ENCODE data around the gene PTPRT. TPM values are rescaled to one million over a fixed set of nuclear protein-coding genes. Genes with fewer than 3 reads are reported as not detected.

The PTPRT gene
- total RNA-seq, 1 donor from 2014 or later, result not detected

DNA sequence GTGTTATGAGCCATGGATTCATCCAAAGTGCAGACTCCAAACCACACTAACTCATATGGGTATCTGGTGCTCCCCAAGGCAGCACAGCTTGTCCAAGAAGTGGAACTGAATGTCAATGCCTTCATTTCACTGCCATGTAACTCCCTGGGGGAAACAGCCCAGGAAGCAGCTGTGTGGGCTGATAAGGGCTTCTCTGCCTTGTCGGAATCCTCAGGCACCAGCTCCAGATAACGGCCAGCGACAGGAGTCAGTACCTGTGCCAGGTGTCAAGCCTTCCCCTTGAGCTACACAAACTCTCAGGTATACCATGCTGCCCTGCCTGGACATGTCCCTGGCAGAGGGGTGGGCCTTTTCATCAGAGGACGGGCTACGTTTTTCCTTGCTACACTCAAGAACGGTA lies 819.6 kb downstream of the PTPRT start:
- Mint-ChIP-seq H3K4me1 (ENCODE audit: low read depth) (no peaks in the 10 kb centered on the region), H3K9me3 (peaks cover 5% of the 10 kb centered on the region), H3K27ac (no peak overlapping the region), H3K36me3 (ENCODE audit: low read depth) (no peaks in the 10 kb centered on the region), H3K27me3 (ENCODE audit: low read depth) (no peaks in the 10 kb centered on the region), H3K4me3 (ENCODE audit: low read depth) (no peak overlapping the region)
- no peak for DNase-seq (ENCODE audit: low spot score)
- intact Hi-C loops (cut with micrococcal nuclease), result no loop called here

DNA sequence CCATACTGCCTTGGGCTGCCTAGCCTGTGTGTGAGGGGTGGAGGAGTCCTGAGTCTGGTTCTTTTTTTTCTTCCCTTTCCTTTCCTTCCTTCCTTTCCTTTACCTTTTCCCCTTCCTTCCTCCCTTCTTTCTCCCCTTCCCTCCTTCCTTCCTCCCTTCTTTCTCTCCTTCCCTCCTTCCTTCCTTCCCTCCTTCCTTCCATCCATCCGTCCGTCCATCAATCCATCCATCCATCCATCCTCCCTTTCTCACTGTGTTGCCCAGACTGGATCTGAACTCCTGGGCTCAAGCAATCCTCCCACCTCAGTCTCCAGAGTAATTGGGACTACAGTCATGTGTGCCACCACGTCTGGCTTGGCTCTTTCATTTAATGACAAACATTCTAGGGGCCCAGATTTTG lies 820.8 kb downstream of the PTPRT start:
- no peaks in the 10 kb centered on the region for H3K4me1 Mint-ChIP-seq (ENCODE audit: low read depth)
- no peak overlapping the region for H3K4me3 Mint-ChIP-seq (ENCODE audit: low read depth)
- intact Hi-C loops (cut with micrococcal nuclease), result no loop called here
- peaks cover 5% of the 10 kb centered on the region for H3K9me3 Mint-ChIP-seq
- no peaks in the 10 kb centered on the region for H3K27me3 Mint-ChIP-seq (ENCODE audit: low read depth)
- no peaks in the 10 kb centered on the region for H3K36me3 Mint-ChIP-seq (ENCODE audit: low read depth)
- H3K27ac Mint-ChIP-seq, result no peak overlapping the region
- no peak for DNase-seq (ENCODE audit: low spot score)

DNA sequence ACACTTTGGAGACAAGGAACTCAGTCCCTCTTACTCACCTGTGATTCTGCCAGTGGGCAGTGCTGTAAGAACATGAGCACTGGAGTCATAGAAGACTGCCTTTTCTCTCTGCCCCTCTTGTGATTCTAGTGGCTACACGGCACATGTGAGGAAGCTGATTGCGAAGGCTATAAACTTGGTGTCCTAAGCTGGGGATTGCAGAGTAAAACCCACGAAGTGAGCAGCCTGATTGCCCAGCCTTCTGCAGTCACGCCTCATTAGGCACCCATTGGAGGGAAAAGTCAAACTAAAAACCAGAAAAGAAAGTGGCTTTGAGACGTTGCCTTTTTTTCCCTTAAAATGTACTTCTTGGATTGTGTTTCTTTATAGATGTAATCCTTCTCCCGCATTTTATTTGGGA lies 823.1 kb downstream of the PTPRT start:
- Mint-ChIP-seq H3K4me3 (ENCODE audit: low read depth) (no peak overlapping the region), H3K27ac (no peak overlapping the region), H3K27me3 (ENCODE audit: low read depth) (no peaks in the 10 kb centered on the region), H3K4me1 (ENCODE audit: low read depth) (no peaks in the 10 kb centered on the region), H3K36me3 (ENCODE audit: low read depth) (no peaks in the 10 kb centered on the region), H3K9me3 (peaks cover 10% of the 10 kb centered on the region)
- intact Hi-C loops (cut with micrococcal nuclease), result no loop called here
- no peak for DNase-seq (ENCODE audit: low spot score)

DNA sequence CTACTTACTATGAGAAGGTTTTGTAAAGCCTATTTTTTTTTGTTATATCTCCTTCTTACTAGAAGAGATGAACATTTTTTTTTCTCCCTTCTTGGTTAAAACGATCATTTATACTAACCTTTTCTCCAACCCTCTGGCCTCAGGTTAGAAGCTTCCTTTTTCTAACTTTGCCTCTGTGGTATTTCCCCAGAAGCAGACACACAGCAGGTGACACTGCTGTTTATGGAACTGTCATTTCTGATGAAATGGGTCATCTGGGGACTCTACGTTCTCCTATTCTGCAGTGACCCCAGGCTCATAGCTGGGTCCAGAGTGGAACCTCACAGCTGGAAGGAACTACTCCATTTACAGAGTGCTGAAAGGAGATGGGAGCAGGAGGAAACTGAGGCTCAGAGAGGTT lies 825.3 kb downstream of the PTPRT start:
- intact Hi-C loops (cut with micrococcal nuclease), result no loop called here
- H3K4me3 Mint-ChIP-seq (ENCODE audit: low read depth), result no peak overlapping the region
- H3K36me3 Mint-ChIP-seq (ENCODE audit: low read depth), result no peaks in the 10 kb centered on the region

DNA sequence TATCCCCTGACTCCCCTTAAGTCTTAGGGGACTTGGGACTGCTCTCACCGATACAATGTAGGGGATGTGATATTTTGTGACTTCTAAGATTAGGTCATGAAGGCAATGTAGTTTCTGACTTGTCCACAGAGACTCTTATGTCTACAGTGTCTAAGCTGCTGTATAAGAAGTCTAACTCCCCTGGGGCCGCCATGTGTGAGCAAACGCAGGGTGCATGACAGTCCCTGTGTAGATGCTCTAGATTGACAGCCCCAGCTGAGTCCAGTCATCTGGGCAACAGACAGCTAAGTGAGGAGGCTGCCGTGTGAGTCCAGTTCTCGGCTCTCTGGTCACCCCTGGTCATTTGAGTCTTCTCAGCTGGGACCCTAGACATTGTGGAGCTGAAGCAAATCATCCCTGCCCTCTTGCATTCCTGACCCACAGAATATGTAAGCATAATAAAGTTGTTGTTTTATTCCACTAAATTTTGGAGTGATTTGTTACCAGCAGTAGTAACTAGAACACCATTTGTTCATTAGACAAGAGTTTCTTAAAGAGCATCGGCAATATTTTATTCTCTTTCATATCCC lies 828.2 kb downstream of the PTPRT start:
- DNase-seq (ENCODE audit: low spot score), result no peak
- Mint-ChIP-seq H3K27ac (no peak overlapping the region), H3K4me1 (ENCODE audit: low read depth) (no peaks in the 10 kb centered on the region), H3K9me3 (peaks cover 12% of the 10 kb centered on the region), H3K36me3 (ENCODE audit: low read depth) (no peaks in the 10 kb centered on the region), H3K4me3 (ENCODE audit: low read depth) (no peak overlapping the region), H3K27me3 (ENCODE audit: low read depth) (no peaks in the 10 kb centered on the region)
- intact Hi-C loops (cut with micrococcal nuclease), result no loop called here

More for the DNA sequence above, 825.3 kb downstream of the PTPRT start:
- no peak for DNase-seq (ENCODE audit: low spot score)
- H3K27ac Mint-ChIP-seq, result no peak overlapping the region
- H3K4me1 Mint-ChIP-seq (ENCODE audit: low read depth), result no peaks in the 10 kb centered on the region
- peaks cover 10% of the 10 kb centered on the region for H3K9me3 Mint-ChIP-seq
- H3K27me3 Mint-ChIP-seq (ENCODE audit: low read depth), result no peaks in the 10 kb centered on the region

DNA sequence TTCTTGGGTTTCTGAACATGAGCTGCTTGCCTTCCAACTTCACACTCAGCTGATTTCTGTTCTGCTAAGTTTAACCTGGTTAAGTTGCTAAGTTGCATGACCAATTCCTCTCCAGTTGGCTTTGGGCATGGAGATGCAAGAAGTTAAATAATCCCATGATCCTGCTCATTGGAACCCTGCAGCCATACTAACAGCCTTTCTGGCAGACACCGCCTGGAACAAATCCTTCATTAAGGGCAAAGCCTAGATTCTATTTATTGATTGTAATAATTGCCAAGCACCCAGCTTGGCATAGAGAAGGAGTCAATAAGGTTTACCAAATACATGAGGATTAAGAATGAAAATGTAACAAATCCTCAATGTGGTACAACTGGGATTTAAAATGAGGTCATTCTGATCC lies 829.1 kb downstream of the PTPRT start:
- H3K27me3 Mint-ChIP-seq (ENCODE audit: low read depth), result no peaks in the 10 kb centered on the region
- no peak for DNase-seq (ENCODE audit: low spot score)
- H3K36me3 Mint-ChIP-seq (ENCODE audit: low read depth), result no peaks in the 10 kb centered on the region
- H3K27ac Mint-ChIP-seq, result no peak overlapping the region
- intact Hi-C loops (cut with micrococcal nuclease), result no loop called here
- no peak overlapping the region for H3K4me3 Mint-ChIP-seq (ENCODE audit: low read depth)
- no peaks in the 10 kb centered on the region for H3K4me1 Mint-ChIP-seq (ENCODE audit: low read depth)
- H3K9me3 Mint-ChIP-seq, result peaks cover 13% of the 10 kb centered on the region

DNA sequence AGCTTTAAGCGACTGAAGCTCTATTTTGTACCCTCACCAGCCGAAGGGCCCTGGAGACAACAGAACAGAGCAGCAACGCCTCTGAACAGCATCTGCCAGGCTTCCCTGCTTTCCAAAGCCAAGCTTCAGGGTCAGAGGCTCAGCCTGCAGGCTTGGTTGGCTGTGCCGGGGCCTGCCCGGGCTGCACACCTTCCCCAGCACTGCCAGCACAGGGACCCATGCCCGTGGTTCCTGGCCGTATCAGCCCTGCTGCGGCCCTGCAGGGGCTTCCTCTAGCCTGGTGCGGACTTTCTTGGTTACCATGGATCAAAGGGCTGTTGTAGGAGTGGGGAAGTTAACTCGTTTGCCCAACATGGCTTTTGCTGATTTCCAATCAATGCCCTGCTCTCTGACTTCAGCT lies 830.1 kb downstream of the PTPRT start:
- no peak overlapping the region for H3K4me3 Mint-ChIP-seq (ENCODE audit: low read depth)
- no peak for DNase-seq (ENCODE audit: low spot score)
- no peaks in the 10 kb centered on the region for H3K27me3 Mint-ChIP-seq (ENCODE audit: low read depth)
- no peak overlapping the region for H3K27ac Mint-ChIP-seq
- H3K9me3 Mint-ChIP-seq, result peaks cover 13% of the 10 kb centered on the region
- no peaks in the 10 kb centered on the region for H3K4me1 Mint-ChIP-seq (ENCODE audit: low read depth)
- H3K36me3 Mint-ChIP-seq (ENCODE audit: low read depth), result no peaks in the 10 kb centered on the region
- intact Hi-C loops (cut with micrococcal nuclease), result no loop called here

DNA sequence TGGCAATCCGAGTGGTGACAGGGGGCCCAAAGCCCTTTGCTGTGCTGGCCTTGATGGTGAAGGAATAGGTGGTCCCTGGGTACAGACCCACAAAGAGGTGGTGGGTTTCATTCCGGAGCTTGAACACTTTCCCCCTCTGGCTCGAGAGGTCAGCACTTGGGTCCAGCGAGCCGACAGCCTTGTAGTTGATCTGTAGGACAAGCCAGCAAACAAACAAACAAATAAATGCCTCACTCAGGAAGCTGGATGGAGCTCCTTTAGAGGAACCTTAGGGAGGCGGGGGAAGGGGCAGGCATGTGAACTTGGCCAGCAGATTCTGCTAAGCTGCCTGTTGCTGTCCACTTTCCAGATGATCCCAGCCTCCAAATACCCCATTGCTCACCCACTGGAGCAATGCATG lies 837.6 kb downstream of the PTPRT start:
- no peak for DNase-seq (ENCODE audit: low spot score)
- intact Hi-C loops (cut with micrococcal nuclease), result no loop called here
- Mint-ChIP-seq H3K4me1 (ENCODE audit: low read depth) (no peaks in the 10 kb centered on the region), H3K36me3 (ENCODE audit: low read depth) (no peaks in the 10 kb centered on the region), H3K9me3 (peaks cover 8% of the 10 kb centered on the region), H3K4me3 (ENCODE audit: low read depth) (no peak overlapping the region), H3K27ac (no peak overlapping the region), H3K27me3 (ENCODE audit: low read depth) (no peaks in the 10 kb centered on the region)

DNA sequence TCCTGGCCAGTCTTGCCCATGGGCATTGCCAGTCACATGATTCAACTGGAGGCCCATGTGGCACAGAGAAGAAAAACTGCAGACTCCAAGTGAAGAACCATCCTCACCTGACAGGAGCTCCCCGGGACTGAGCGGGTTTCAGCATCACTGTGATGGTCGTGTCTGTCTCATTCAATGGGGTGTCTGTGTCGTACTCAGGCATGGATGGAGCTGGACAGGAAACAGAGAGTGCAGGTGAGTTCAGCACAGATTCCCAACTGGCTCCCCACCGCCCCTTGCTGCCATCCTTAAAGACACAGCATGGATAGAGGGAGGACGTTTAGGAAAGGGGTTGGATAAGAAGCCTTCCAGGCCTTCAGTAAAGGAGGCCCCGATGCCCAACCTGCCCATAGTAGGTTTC lies 839.2 kb downstream of the PTPRT start:
- DNase-seq (ENCODE audit: low spot score), result no peak
- no peak overlapping the region for H3K27ac Mint-ChIP-seq
- H3K9me3 Mint-ChIP-seq, result peaks cover 8% of the 10 kb centered on the region
- H3K4me1 Mint-ChIP-seq (ENCODE audit: low read depth), result no peaks in the 10 kb centered on the region
- no peak overlapping the region for H3K4me3 Mint-ChIP-seq (ENCODE audit: low read depth)
- intact Hi-C loops (cut with micrococcal nuclease), result no loop called here
- H3K36me3 Mint-ChIP-seq (ENCODE audit: low read depth), result no peaks in the 10 kb centered on the region
- no peaks in the 10 kb centered on the region for H3K27me3 Mint-ChIP-seq (ENCODE audit: low read depth)

DNA sequence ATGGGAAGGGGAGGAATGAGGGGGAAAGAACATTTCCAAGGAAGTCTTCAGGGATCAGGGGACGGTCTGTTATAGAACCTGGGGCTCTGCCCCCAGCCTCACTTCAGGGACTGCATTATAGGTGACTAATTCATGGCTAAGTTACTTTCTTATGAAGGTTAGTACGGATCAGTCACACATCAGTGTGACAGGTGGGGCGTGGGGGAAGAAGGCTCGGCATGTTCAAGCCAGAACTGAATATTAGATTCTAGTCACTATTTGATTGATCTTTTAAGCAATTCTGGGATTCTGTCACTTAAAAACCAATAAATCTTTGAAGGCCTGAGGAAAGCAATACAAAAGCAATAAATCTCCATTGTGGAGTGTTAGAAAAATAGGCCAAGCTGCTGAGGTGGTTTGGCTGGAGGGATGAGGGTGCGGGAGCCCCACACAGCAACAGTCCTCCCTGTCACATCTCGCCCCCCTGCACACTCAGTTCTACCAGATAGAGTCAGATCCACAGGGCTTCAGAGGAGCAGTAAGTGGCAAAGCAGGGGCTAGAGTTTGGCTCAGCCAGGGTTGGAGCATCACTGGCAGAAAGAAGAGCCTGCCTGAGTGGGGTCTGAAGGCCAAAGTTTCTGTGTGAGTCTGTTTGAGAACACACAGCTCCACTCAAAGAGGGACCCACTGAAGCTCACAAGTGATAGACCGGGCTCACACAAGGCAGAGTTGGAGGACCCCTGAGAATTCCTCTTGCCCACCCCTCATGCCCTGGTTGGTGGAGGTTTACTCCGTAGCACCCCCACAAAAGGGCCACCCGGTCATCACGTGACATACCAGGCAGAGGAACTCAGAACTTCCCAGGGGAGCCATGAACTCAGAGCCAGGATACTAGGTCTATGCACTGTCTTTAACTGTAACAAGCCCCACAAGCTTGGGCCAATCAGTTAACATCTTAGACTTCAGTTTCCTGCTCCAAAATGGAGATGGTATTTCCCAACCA lies 843.2 kb downstream of the PTPRT start:
- no peaks in the 10 kb centered on the region for H3K27me3 Mint-ChIP-seq (ENCODE audit: low read depth)
- intact Hi-C loops (cut with micrococcal nuclease), result no loop called here
- no peaks in the 10 kb centered on the region for H3K36me3 Mint-ChIP-seq (ENCODE audit: low read depth)
- no peak overlapping the region for H3K4me3 Mint-ChIP-seq (ENCODE audit: low read depth)
- DNase-seq (ENCODE audit: low spot score), result no peak
- H3K9me3 Mint-ChIP-seq, result peaks cover 19% of the 10 kb centered on the region
- H3K4me1 Mint-ChIP-seq (ENCODE audit: low read depth), result no peaks in the 10 kb centered on the region
- H3K27ac Mint-ChIP-seq, result no peak overlapping the region

DNA sequence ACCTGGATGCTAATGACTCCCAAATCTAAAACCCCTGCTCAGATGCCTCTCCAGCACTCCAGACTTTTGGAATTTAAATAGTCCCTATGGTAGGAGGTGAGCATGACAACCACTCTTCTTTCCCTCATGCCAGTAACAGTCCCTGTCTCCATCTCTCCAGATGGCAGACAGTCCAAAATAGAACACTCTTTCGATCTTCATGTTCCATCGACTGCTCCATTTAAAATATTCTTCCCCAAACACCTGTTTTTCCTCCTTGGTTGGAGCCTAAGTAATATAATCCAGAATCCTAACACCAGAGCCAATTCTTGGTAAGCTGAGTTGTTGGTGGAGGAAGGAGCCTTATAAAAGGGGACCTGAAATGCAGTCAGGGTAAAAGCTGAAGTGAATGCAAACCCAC lies 848.1 kb downstream of the PTPRT start:
- Mint-ChIP-seq H3K9me3 (peaks cover 19% of the 10 kb centered on the region), H3K27ac (no peak overlapping the region), H3K36me3 (ENCODE audit: low read depth) (no peaks in the 10 kb centered on the region), H3K4me1 (ENCODE audit: low read depth) (no peaks in the 10 kb centered on the region), H3K4me3 (ENCODE audit: low read depth) (no peak overlapping the region), H3K27me3 (ENCODE audit: low read depth) (no peaks in the 10 kb centered on the region)
- no peak for DNase-seq (ENCODE audit: low spot score)
- intact Hi-C loops (cut with micrococcal nuclease), result no loop called here

DNA sequence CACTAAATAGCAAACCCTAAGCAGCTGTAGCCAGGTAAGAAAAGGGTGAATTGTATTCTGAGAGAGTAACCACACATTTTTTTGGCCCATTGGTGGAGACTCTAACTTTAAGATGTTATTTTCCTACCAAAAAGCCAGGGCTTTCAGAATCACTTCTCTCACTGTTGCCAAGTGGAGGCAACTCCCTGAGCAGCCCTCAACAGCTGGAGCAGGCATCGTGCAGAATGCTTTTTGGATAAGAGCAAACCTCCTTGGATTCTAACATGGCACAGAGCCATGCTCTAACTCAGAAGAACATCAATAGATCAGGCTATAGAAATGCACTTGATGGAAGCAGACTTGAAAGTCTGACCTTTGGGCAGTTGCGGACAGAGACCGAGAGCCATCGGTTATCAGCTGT lies 849.3 kb downstream of the PTPRT start:
- peaks cover 11% of the 10 kb centered on the region for H3K9me3 Mint-ChIP-seq
- no peaks in the 10 kb centered on the region for H3K27me3 Mint-ChIP-seq (ENCODE audit: low read depth)
- no peaks in the 10 kb centered on the region for H3K36me3 Mint-ChIP-seq (ENCODE audit: low read depth)
- H3K4me1 Mint-ChIP-seq (ENCODE audit: low read depth), result no peaks in the 10 kb centered on the region
- intact Hi-C loops (cut with micrococcal nuclease), result no loop called here
- no peak for DNase-seq (ENCODE audit: low spot score)
- H3K4me3 Mint-ChIP-seq (ENCODE audit: low read depth), result no peak overlapping the region
- no peak overlapping the region for H3K27ac Mint-ChIP-seq
